ENCODE measurements around the gene CASP8AP2. TPM values are rescaled to one million over a fixed set of nuclear protein-coding genes. Genes with fewer than 3 reads are reported as not detected.
A peak's percentile ranks its signal among the peaks of the same experiment; 100 is the strongest.

CASP8AP2 gene
- total and polyA plus RNA-seq, 2 experiments from 2014 or later, result 8.9 to 21.6 TPM

DNA sequence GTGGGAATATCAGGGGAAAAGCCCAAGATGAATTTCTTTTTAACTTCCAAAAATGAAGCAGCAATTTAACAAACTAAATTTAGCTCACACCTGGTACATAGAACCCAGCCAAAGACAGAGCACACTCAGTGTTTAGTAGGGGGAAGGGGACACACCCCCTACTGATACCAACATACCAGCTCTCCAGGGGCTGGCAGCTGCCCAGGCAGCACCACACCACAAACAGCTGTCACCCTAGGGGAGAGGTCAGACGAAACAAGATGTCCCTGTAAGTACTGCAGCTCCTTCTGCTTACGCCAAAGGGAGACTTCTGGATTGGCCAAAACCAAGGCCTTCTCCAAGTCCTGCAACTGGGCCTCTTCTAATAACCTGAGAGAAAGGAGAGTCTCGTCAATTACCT is 36.1 kb upstream of the CASP8AP2 start:
- H3K4me1 ChIP-seq (ENCODE audit: low read depth), result no peaks in the 10 kb centered on the region
- DNase-seq (ENCODE audit: low read depth in 1 of 2, low spot score in 1 of 2), result peak in 1 of 2 donors; percentile 12
- TF ChIP-seq, protein P1, sequence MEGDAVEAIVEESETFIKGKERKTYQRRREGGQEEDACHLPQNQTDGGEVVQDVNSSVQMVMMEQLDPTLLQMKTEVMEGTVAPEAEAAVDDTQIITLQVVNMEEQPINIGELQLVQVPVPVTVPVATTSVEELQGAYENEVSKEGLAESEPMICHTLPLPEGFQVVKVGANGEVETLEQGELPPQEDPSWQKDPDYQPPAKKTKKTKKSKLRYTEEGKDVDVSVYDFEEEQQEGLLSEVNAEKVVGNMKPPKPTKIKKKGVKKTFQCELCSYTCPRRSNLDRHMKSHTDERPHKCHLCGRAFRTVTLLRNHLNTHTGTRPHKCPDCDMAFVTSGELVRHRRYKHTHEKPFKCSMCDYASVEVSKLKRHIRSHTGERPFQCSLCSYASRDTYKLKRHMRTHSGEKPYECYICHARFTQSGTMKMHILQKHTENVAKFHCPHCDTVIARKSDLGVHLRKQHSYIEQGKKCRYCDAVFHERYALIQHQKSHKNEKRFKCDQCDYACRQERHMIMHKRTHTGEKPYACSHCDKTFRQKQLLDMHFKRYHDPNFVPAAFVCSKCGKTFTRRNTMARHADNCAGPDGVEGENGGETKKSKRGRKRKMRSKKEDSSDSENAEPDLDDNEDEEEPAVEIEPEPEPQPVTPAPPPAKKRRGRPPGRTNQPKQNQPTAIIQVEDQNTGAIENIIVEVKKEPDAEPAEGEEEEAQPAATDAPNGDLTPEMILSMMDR (IDR thresholded peaks at IDR 0.05; ENCODE audit: low read depth, low read length), result no peak
- H3K4me3 ChIP-seq, result no peak overlapping the region
- H3K27me3 ChIP-seq, result no peaks in the 10 kb centered on the region
- no peaks in the 10 kb centered on the region for H3K9me3 ChIP-seq (ENCODE audit: low read depth)
- no peak overlapping the region for H3K27ac ChIP-seq
- H3K36me3 ChIP-seq, result peaks cover 10% of the 10 kb centered on the region

DNA sequence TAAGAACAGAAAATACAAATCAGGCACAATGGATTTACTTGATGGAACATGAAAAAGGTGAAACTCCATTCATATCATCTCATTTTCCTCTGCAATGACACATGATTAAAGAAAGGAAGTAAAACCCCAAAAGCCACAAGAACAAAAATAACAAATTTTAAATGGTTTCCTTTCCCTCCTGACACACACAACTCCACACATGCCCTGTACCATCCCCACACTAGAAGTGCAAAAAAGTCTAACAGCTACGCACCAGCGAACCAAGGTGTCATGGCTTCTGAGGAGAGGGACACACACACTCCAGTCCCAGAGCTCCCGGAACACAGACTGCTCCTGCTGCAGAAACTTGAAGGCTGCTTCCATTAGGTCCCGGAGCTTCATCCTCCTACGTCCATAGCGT is 35.4 kb upstream of the CASP8AP2 start:
- no peaks in the 10 kb centered on the region for H3K27me3 ChIP-seq
- DNase-seq (ENCODE audit: low read depth in 1 of 2, low spot score in 1 of 2), result no peak
- no peak overlapping the region for H3K27ac ChIP-seq
- H3K4me1 ChIP-seq (ENCODE audit: low read depth), result no peaks in the 10 kb centered on the region
- H3K4me3 ChIP-seq, result no peak overlapping the region
- no peaks in the 10 kb centered on the region for H3K9me3 ChIP-seq (ENCODE audit: low read depth)
- TF ChIP-seq, protein P1 (IDR thresholded peaks at IDR 0.05; ENCODE audit: low read depth, low read length), result no peak
- H3K36me3 ChIP-seq, result peaks cover 10% of the 10 kb centered on the region

DNA sequence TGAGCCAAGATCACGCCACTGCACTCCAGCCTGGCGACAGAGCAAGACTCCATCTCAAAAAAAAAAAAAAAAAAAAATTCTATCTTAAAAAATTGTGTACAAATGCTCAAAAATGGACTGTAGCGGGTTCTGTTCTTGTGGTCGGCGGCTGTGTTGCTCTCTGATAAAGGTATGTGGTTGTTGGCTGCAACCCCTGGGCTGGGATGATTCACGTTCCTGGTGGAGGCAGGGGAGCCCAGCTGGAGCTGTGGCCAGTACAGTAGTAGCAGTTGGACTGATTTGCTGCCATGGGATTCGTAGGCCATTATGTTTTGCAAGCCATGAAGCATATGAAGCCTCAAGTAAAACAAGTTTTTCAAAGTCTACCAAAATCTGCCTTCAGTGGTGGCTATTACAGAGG is 32.4 kb upstream of the CASP8AP2 start:
- TF ChIP-seq, protein P1 (IDR thresholded peaks at IDR 0.05; ENCODE audit: low read depth, low read length), result no peak
- no peak overlapping the region for H3K4me3 ChIP-seq
- peak in 1 of 2 donors; percentile 94 for DNase-seq (ENCODE audit: low read depth in 1 of 2, low spot score in 1 of 2)
- H3K4me1 ChIP-seq (ENCODE audit: low read depth), result no peaks in the 10 kb centered on the region
- H3K36me3 ChIP-seq, result peaks cover 2% of the 10 kb centered on the region
- no peak overlapping the region for H3K27ac ChIP-seq
- no peaks in the 10 kb centered on the region for H3K27me3 ChIP-seq
- H3K9me3 ChIP-seq (ENCODE audit: low read depth), result no peaks in the 10 kb centered on the region

DNA sequence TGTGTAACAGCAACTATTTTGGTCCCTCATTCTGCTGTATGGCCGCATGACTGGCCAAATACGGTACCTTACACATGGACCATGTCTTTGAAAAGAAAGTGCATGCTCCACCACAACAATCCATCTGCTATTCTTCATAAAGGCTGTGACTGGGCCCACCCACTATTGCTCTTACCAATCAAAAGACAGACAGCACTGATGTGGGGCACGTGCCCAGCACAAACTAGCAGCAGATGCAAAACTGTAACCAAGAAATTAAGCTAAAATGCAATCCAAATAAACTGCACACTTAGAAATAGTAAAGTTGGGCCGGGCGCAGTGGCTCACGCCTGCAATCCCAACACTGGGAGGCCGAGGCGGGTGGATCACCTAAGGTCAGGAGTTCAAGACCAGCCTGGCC is 30.6 kb upstream of the CASP8AP2 start:
- Histone ChIP-seq H3K27ac (no peak overlapping the region), H3K36me3 (peaks cover 8% of the 10 kb centered on the region), H3K4me1 (ENCODE audit: low read depth) (no peaks in the 10 kb centered on the region), H3K4me3 (no peak overlapping the region), H3K9me3 (ENCODE audit: low read depth) (no peaks in the 10 kb centered on the region), H3K27me3 (no peaks in the 10 kb centered on the region)
- TF ChIP-seq, protein P1 (IDR thresholded peaks at IDR 0.05; ENCODE audit: low read depth, low read length), result no peak
- no peak for DNase-seq (ENCODE audit: low read depth in 1 of 2, low spot score in 1 of 2)

DNA sequence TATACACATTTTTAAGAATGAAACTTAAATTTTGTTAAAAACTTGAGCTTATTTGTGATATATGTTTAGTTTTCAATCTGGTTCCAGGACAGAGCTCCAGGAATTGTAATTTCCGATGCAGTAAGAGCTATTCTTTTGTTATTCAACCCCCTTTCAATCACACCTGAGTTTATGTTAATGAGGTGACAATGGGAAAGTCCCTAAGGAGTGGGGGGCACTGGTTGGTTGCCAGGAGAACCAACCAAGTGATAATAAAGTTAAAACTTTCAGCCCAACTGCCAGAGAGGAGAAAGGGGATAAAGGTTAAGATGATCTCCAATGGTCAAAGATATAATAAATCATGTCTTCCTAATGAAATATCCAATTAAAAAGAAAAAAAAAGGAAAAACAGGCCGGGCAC is 29.9 kb upstream of the CASP8AP2 start:
- H3K36me3 ChIP-seq, result peaks cover 6% of the 10 kb centered on the region
- H3K4me1 ChIP-seq (ENCODE audit: low read depth), result no peaks in the 10 kb centered on the region
- no peaks in the 10 kb centered on the region for H3K27me3 ChIP-seq
- no peak for DNase-seq (ENCODE audit: low read depth in 1 of 2, low spot score in 1 of 2)
- H3K4me3 ChIP-seq, result no peak overlapping the region
- no peak overlapping the region for H3K27ac ChIP-seq
- H3K9me3 ChIP-seq (ENCODE audit: low read depth), result no peaks in the 10 kb centered on the region
- TF ChIP-seq, protein P1 (IDR thresholded peaks at IDR 0.05; ENCODE audit: low read depth, low read length), result no peak

DNA sequence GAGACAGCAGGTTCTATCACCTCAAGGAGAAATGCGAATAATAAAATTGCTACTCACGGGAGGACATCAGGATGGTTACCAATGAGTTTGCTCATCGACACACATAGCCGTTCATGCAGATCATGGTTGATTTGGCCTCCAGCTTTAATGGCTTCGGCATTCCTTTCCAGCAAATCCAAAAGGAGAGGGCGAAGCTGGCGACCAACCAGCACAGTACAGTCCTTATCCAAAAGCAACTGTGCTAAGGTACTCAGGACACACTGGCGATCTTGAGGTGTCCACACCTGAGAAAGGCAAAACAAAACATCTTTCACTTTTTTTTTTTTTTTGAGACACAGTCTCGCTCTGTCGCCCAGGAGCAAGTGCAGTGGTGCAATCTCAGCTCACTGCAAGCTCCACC is 26.4 kb upstream of the CASP8AP2 start:
- Histone ChIP-seq H3K36me3 (peaks cover 6% of the 10 kb centered on the region), H3K27me3 (no peaks in the 10 kb centered on the region)

More for the DNA sequence above, 26.4 kb upstream of the CASP8AP2 start:
- H3K4me3 ChIP-seq, result no peak overlapping the region
- no peaks in the 10 kb centered on the region for H3K4me1 ChIP-seq (ENCODE audit: low read depth)
- TF ChIP-seq, protein P1 (IDR thresholded peaks at IDR 0.05; ENCODE audit: low read depth, low read length), result no peak
- H3K27ac ChIP-seq, result no peak overlapping the region
- H3K9me3 ChIP-seq (ENCODE audit: low read depth), result no peaks in the 10 kb centered on the region
- DNase-seq (ENCODE audit: low read depth in 1 of 2, low spot score in 1 of 2), result no peak
